ENCODE data around the gene HOATZ. TPM values are rescaled to one million over a fixed set of nuclear protein-coding genes. Genes with fewer than 3 reads are reported as not detected.

Gene HOATZ
- total and polyA plus RNA-seq, 12 donors = not detected

- Histone ChIP-seq H3K27ac (no peak overlapping the region), H3K36me3 (replicated peaks in 1 of 2) (no peaks in the 10 kb centered on the region), H3K27me3 (peaks cover 9% of the 10 kb centered on the region), H3K4me1 (replicated peaks in 1 of 2) (no peaks in the 10 kb centered on the region), H3K4me3 (no peak overlapping the region), H3K9me3 (replicated peaks in 1 of 3) (no peaks in the 10 kb centered on the region)
- no peak for DNase-seq
- 65 to 75% (median 71%) methylated on average over 9 of the region's 9 CpGs for WGBS, 4 donors
- intact Hi-C loops (cut with DNase I) = no loop called here
- TF ChIP-seq, protein P1, sequence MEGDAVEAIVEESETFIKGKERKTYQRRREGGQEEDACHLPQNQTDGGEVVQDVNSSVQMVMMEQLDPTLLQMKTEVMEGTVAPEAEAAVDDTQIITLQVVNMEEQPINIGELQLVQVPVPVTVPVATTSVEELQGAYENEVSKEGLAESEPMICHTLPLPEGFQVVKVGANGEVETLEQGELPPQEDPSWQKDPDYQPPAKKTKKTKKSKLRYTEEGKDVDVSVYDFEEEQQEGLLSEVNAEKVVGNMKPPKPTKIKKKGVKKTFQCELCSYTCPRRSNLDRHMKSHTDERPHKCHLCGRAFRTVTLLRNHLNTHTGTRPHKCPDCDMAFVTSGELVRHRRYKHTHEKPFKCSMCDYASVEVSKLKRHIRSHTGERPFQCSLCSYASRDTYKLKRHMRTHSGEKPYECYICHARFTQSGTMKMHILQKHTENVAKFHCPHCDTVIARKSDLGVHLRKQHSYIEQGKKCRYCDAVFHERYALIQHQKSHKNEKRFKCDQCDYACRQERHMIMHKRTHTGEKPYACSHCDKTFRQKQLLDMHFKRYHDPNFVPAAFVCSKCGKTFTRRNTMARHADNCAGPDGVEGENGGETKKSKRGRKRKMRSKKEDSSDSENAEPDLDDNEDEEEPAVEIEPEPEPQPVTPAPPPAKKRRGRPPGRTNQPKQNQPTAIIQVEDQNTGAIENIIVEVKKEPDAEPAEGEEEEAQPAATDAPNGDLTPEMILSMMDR (IDR thresholded peaks at IDR 0.05) = no peak
- TF ChIP-seq POLR2A (IDR thresholded peaks at IDR 0.05) = no peak
Measured at GRCh38 chr11:111531687-111532364, 17.2 kb downstream of the HOATZ start.

GRCh38 chr11:111532365-111532709 lies 17.8 kb downstream of the HOATZ start:
- H3K4me3 ChIP-seq = no peak overlapping the region
- H3K36me3 ChIP-seq (replicated peaks in 1 of 2) = no peaks in the 10 kb centered on the region
- H3K4me1 ChIP-seq (replicated peaks in 1 of 2) = no peaks in the 10 kb centered on the region
- H3K9me3 ChIP-seq (replicated peaks in 1 of 3) = no peaks in the 10 kb centered on the region
- H3K27me3 ChIP-seq = peaks cover 9% of the 10 kb centered on the region
- TF ChIP-seq POLR2A (IDR thresholded peaks at IDR 0.05) = no peak
- TF ChIP-seq, protein P1 (IDR thresholded peaks at IDR 0.05) = no peak
- no peak for DNase-seq
- intact Hi-C loops (cut with DNase I) = no loop called here
- 71 to 88% (median 74%) methylated on average over 5 of the region's 5 CpGs for WGBS, 4 donors
- no peak overlapping the region for H3K27ac ChIP-seq

DNA sequence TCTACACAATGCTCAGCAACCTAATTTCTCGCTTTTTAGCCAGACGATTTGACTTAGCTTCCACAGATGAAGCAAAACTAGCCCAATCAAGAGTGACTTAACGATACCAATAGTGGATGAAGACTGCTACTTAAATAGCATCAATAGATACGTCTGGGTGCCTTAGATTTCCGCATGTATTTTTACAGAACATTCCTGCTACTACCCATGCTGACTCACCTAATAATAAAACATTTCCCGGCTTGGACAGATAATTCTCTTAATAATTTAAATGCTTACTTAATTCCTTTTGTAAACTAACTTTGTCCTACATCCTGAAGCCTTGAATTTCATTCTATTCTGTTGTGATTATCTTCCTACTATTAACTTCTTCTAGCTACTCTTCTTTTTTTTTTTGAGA lies 20.7 kb downstream of the HOATZ start:
- no peaks in the 10 kb centered on the region for H3K36me3 ChIP-seq (replicated peaks in 1 of 2)
- peaks cover 20% of the 10 kb centered on the region for H3K27me3 ChIP-seq
- 79 to 82% (median 79%) methylated on average over 6 of the region's 6 CpGs for WGBS, 4 donors
- TF ChIP-seq, protein P1 (IDR thresholded peaks at IDR 0.05) = no peak
- no peak for TF ChIP-seq POLR2A (IDR thresholded peaks at IDR 0.05)
- DNase-seq = no peak
- H3K4me3 ChIP-seq = no peak overlapping the region
- peaks cover 0 to 4% of the 10 kb centered on the region in 2 donors for H3K4me1 ChIP-seq (replicated peaks in 1 of 2)
- no peak overlapping the region for H3K27ac ChIP-seq
- H3K9me3 ChIP-seq (replicated peaks in 1 of 3) = no peaks in the 10 kb centered on the region
- intact Hi-C loops (cut with DNase I) = no loop called here

GRCh38 chr11:111537336-111537860 lies 22.8 kb downstream of the HOATZ start:
- no peak for TF ChIP-seq POLR2A (IDR thresholded peaks at IDR 0.05)
- TF ChIP-seq, protein P1 (IDR thresholded peaks at IDR 0.05) = no peak
- Histone ChIP-seq H3K27ac (no peak overlapping the region), H3K4me1 (replicated peaks in 1 of 2) (peaks cover 13 to 21% of the 10 kb centered on the region in 2 donors), H3K36me3 (replicated peaks in 1 of 2) (no peaks in the 10 kb centered on the region), H3K9me3 (replicated peaks in 1 of 3) (no peaks in the 10 kb centered on the region), H3K4me3 (no peak overlapping the region), H3K27me3 (peaks cover 27% of the 10 kb centered on the region)
- intact Hi-C loops (cut with DNase I) = no loop called here
- WGBS, 4 donors = 71 to 80% (median 77%) methylated on average over 3 of the region's 3 CpGs
- DNase-seq = no peak

All from adrenal gland (tissue), 12 donors.